Panc1 (cell line): ENCODE results near the gene NFE2L1. TPM values are rescaled to one million over a fixed set of nuclear protein-coding genes. Genes with fewer than 3 reads are reported as not detected.
"Not testable (repeated sequence)": the region's sequence is repeated elsewhere in the genome, so short reads cannot be mapped to it uniquely, and the experiment has no call there.

Experiments
- ATAC-seq: fragments of 200-7000 bp; cut with Tn5 transposase; 2 replicates; pipeline ENCODE4 v1.9.1; 2020; ENCODE audit warnings: mild to moderate bottlenecking, moderate library complexity
- BruUV-seq: library from RNA; stranded (reverse); fragments of 400-500 nt; replicated peaks from 2 replicates; lab custom pipeline; 2021; lab: Mats Ljungman, UMichigan
- CTCF ChIA-PET: fragments of 300-600 bp; sonication (Branson Sonifier 250); formaldehyde crosslinking; loops from one replicate; lab custom pipeline; 2022; ENCODE audit warnings: antibody characterized with exemption; lab: Charles Lee
- POLR2A ChIA-PET: fragments of 300-600 bp; sonication (Branson Sonifier 250); formaldehyde crosslinking; loops from one replicate; lab custom pipeline; 2022; ENCODE audit warnings: antibody characterized with exemption; lab: Charles Lee
- DNase-seq: peaks from one replicate; pipeline ENCODE4 v3.0.0-alpha.2; 2010; ENCODE audit warnings: low read depth, low spot score
- H3K27ac ChIP-seq: 2 replicates; pipeline ENCODE4 v1.5.1; 2011; ENCODE audit warnings: mild to moderate bottlenecking, low read length, inconsistent platforms
- H3K27me3 ChIP-seq: fragments of 200-500 bp; sonication (Bioruptor generic); 2 replicates; pipeline ENCODE4 v1.6.0; 2014; ENCODE audit warnings: low read length, inconsistent platforms; ENCODE audit not compliant: control insufficient read depth, insufficient read depth
- H3K36me3 ChIP-seq: fragments of 200-500 bp; sonication (Bioruptor generic); 2 replicates; pipeline ENCODE4 v1.5.1; 2014; ENCODE audit warnings: inconsistent platforms, mild to moderate bottlenecking, low read length, moderate library complexity; ENCODE audit not compliant: control insufficient read depth, insufficient read depth
- H3K4me1 ChIP-seq: 2 replicates; pipeline ENCODE4 v1.5.1; 2011; ENCODE audit warnings: inconsistent platforms, mild to moderate bottlenecking, low read length, moderate library complexity; ENCODE audit not compliant: control insufficient read depth, insufficient read depth
- H3K4me3 ChIP-seq, 2 experiments: 2 replicates each; pipeline ENCODE4 v1.5.1; 2011 to 2012; ENCODE audit warnings: low read depth in 2 of 2, low read length in 2 of 2, mild to moderate bottlenecking in 2 of 2, inconsistent platforms in 1 of 2, moderate library complexity in 1 of 2
- H3K9me3 ChIP-seq: fragments of 200-500 bp; sonication (Bioruptor generic); 2 replicates; pipeline ENCODE4 v1.5.1; 2014; ENCODE audit warnings: low read depth, mild to moderate bottlenecking, inconsistent platforms, low read length, moderate library complexity; ENCODE audit not compliant: control insufficient read depth, insufficient read depth
- CTCF ChIP-seq: fragments of 450-650 bp; IDR thresholded peaks from 2 replicates; pipeline ENCODE4 v1.5.1; 2017; ENCODE audit warnings: mild to moderate bottlenecking
- POLR2AphosphoS5 ChIP-seq: IDR thresholded peaks from 2 replicates; pipeline ENCODE4 v1.6.1; 2012; ENCODE audit warnings: mild to moderate bottlenecking, low read depth, low read length, moderate library complexity
- REST ChIP-seq, 2 experiments: IDR thresholded peaks; 2 replicates each; pipeline ENCODE4 v1.6.1; 2011 to 2012; ENCODE audit warnings: low read depth in 2 of 2, control low read depth in 1 of 2, low read length in 1 of 2, mild to moderate bottlenecking in 1 of 2, moderate library complexity in 1 of 2; ENCODE audit not compliant: insufficient read depth in 1 of 2
- SIN3A ChIP-seq: IDR thresholded peaks from 2 replicates; pipeline ENCODE4 v1.6.1; 2012; ENCODE audit warnings: low read depth, mild to moderate bottlenecking, low read length, moderate library complexity, borderline replicate concordance; ENCODE audit not compliant: insufficient read depth
- TCF7L2 ChIP-seq: IDR thresholded peaks from 2 replicates; pipeline ENCODE4 v1.6.1; 2011; ENCODE audit warnings: mild to moderate bottlenecking, low read depth, low read length, inconsistent platforms
- in situ Hi-C: cut with HindIII; loops from 2 replicates; pipeline ENCODE4 v1.10.0; 2016; ENCODE audit warnings: low sequenced_read_pairs, low pct_unique_long_range_greater_than_20kb
- intact Hi-C: fragments of 100-400 bp; cut with micrococcal nuclease; formaldehyde crosslinking; loops from one replicate; pipeline ENCODE4 v1.10.0; 2022; ENCODE audit not compliant: unreplicated experiment
- total RNA-seq: library from RNA; stranded (reverse); gene quantifications from one replicate; pipeline ENCODE4 v1.2.1, GENCODE V29; 2021; ENCODE audit not compliant: unreplicated experiment

The NFE2L1 gene
- total RNA-seq, 1 experiment from 2014 or later, result 210 TPM

- Histone ChIP-seq H3K4me3 (no peak overlapping the region), H3K27ac (no peak overlapping the region), H3K27me3 (no peaks in the 10 kb centered on the region), H3K4me1 (no peaks in the 10 kb centered on the region), H3K9me3 (no peaks in the 10 kb centered on the region), H3K36me3 (no peaks in the 10 kb centered on the region)
- TF ChIP-seq SIN3A (no peak), REST (IDR thresholded peaks at IDR 0.05; ENCODE audit: insufficient read depth in 1 of 2, low read depth in 2 of 2, low read length in 1 of 2) (no peak), TCF7L2 (no peak), CTCF (no peak), POLR2AphosphoS5 (no peak)
- POLR2A ChIA-PET, result no interaction called here
- intact Hi-C loops (no loop called here), in situ Hi-C loops (no loop called here)
- ATAC-seq (no peak), DNase-seq (no peak)
- TSS peak; percentile 30 for BruUV-seq
- CTCF ChIA-PET, result interaction anchor here (0.5 kb wide), 1 partner anchor 31 kb away, joined by 6 read pairs; no protein-coding TSS in a partner anchor
Observed at GRCh38 chr17:48066656-48067055, 18.5 kb downstream of the NFE2L1 start.

GRCh38 chr17:48067245-48067644 is 19.1 kb downstream of the NFE2L1 start:
- Histone ChIP-seq H3K4me3 (no peak overlapping the region), H3K27me3 (no peaks in the 10 kb centered on the region), H3K9me3 (no peaks in the 10 kb centered on the region), H3K36me3 (no peaks in the 10 kb centered on the region), H3K27ac (no peak overlapping the region), H3K4me1 (no peaks in the 10 kb centered on the region)
- CTCF ChIA-PET, result interaction anchor here (0.5 kb wide), 1 partner anchor 30 kb away, joined by 6 read pairs; no protein-coding TSS in a partner anchor
- ATAC-seq, result no peak
- BruUV-seq, result no TSS peak
- in situ Hi-C loops, result no loop called here
- DNase-seq, result no peak
- no peak for TF ChIP-seq TCF7L2
- TF ChIP-seq REST (IDR thresholded peaks at IDR 0.05; ENCODE audit: insufficient read depth in 1 of 2, low read depth in 2 of 2, low read length in 1 of 2), result no peak
- POLR2A ChIA-PET, result interaction anchor here (0.6 kb wide), 1 partner anchor 9 kb away, joined by 5 read pairs; no protein-coding TSS in a partner anchor
- intact Hi-C loops, result no loop called here

- POLR2A ChIA-PET, result interaction anchor here (0.6 kb wide), 1 partner anchor 10 kb away, joined by 5 read pairs; no protein-coding TSS in a partner anchor
Observed at GRCh38 chr17:48067808-48068207, 19.6 kb downstream of the NFE2L1 start.

More at GRCh38 chr17:48067808-48068207, 19.6 kb downstream of the NFE2L1 start:
- H3K9me3 ChIP-seq, CTCF ChIA-PET, H3K27ac ChIP-seq, H3K4me3 ChIP-seq, H3K27me3 ChIP-seq, H3K4me1 ChIP-seq, H3K36me3 ChIP-seq, BruUV-seq, intact Hi-C loops, in situ Hi-C loops, DNase-seq, ATAC-seq: not testable (repeated sequence)
